Stimulated activated CD8-positive, alpha-beta memory T cell treated with anti-CD3 and anti-CD28 coated beads, Interleukin-7, amount 100 ng/mL, for 4 hours (primary cell): ENCODE data around the gene KCNMA1.

ENCODE experiments used
- DNase-seq, 2 donors: peaks; one replicate each; pipeline ENCODE4 v3.0.0-alpha.2; 2020; ENCODE audit warnings: low read depth in 2 of 2

KCNMA1 gene

GRCh38 chr10:76990561-76990960 is 647.0 kb downstream of the KCNMA1 start:
- DNase-seq = no peak

GRCh38 chr10:76984559-76985443 is 652.8 kb downstream of the KCNMA1 start:
- peak; percentile 23 to 36 for DNase-seq

DNA sequence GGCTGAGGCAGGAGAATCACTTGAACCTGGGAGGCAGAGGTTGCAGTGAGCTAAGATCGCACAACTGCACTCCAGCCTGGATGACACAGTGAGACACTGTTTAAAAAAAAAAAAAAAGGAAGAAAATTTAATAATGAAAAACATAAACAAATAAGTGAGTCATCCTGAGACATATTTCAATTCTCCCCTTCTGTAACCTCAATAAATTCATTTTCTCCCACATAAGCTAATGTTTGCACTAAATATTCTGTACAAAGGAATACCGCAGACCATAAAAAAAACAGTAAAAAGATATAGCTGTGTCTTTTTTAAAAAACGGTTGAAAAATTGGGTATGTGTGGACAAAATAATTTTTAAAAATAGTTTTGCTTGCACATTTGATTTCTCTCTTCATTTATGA is 654.0 kb downstream of the KCNMA1 start:
- DNase-seq = no peak

DNA sequence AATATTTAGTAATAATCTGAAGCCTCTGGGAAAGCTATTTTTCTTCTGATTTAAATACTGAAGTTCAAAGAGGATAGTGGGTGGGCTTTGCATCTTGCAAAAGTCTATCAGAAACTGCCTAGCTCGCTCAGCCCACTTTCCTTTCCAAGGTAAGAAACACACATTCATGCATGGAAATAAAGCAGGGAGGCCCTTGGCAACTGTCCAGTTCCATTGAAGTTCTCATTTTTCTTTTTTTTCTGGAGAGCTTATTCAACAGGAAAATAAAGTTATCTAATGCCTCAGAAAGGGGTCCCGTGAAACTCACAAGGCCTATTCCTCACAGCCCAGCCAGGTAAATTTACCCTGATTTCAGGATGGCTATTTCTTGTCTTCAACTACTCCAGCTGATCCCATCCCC is 654.9 kb downstream of the KCNMA1 start:
- no peak for DNase-seq

DNA sequence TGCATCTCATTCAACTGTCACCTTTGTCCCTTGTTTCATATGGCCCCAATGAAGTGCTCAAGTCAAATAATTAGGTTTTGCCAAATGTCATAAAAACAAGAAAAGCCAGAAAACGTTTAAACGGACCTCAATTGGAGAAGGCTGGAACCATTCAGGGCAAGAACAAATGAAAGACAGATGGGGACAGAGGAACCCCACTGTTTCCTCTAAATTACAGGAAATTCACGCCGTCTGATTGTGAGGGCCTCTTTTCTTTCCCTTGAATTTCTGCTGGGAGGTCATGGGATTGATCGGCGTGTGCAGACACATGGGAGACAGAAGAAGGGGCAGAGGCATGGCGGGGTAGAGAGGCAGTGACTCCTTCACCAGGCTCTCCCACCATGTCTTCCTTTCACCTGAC is 656.4 kb downstream of the KCNMA1 start:
- DNase-seq = no peak

- no peak for DNase-seq
Observed at GRCh38 chr10:76977901-76978300, 659.7 kb downstream of the KCNMA1 start.

GRCh38 chr10:76977046-76977445 is 660.6 kb downstream of the KCNMA1 start:
- DNase-seq = no peak

DNA sequence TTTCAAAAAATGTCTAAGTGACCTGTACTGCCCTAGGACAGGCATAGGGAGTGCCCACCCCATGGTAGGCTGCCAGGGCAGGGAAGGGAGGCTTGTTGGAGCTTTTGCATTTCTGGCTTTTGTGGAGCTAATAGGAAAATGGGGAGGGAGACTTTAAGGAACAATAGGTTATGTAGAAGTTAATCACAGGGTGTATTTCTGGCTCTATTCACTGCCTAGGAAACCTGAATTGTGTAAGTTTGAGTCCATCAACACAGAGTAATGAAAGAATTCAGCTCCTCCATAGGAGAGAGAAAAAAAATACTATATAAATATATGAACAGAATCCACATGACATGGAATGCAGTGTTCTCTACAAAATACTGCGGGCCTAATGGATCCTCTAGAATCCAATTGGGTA is 661.5 kb downstream of the KCNMA1 start:
- no peak for DNase-seq

DNA sequence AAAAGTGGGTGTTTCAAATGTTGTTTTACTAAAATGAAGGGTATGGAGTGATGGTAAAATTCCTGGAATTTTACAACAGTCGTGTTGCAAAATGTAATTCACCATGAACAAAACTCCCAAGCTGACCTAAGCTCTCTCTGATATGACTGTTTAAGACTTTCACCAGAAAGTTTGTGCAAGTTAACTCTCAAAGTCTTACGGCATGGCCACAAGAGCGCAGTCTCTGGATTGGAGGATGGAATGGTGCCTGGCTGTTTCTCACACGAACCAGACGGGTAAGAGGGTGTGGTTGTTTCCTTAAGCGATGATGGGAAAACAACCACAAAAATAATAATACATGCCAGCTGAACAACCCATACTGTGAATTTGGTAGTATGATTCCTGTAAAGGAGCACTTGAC is 662.5 kb downstream of the KCNMA1 start:
- no peak for DNase-seq

DNA sequence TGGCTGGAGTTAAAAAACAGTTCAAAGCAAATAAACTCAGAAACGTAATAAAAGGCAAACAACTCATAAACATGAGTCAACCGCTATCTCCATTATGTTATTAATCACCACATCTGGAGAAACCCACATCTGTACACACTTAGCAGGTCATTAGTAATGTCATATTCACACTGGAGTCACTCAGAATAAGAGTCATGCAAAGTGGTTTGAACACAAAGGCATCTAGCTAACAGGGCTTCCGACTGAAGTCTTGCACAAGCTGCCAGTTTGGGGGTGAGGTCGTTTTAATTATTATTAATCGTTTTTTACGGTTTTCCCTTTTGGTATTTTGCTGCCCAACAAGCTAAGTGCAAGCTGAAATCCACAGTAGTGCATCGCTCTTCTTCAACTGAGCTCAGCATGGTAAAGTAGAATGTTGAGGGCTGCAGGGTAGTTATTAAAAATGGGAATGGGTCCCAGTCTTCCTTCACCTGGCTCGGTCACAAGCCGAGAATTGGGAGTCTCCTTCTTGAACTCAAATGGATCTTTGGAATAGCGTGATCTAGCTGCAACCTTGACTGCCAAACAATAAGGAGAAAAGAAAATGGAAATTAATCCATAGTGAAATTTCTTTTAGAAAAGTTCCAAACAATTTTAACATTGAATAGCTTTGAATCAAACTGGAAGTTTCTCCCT is 663.5 kb downstream of the KCNMA1 start:
- DNase-seq = no peak

GRCh38 chr10:76973091-76974016 is 664.3 kb downstream of the KCNMA1 start:
- DNase-seq = no peak

GRCh38 chr10:76972541-76972940 is 665.1 kb downstream of the KCNMA1 start:
- DNase-seq = no peak

DNA sequence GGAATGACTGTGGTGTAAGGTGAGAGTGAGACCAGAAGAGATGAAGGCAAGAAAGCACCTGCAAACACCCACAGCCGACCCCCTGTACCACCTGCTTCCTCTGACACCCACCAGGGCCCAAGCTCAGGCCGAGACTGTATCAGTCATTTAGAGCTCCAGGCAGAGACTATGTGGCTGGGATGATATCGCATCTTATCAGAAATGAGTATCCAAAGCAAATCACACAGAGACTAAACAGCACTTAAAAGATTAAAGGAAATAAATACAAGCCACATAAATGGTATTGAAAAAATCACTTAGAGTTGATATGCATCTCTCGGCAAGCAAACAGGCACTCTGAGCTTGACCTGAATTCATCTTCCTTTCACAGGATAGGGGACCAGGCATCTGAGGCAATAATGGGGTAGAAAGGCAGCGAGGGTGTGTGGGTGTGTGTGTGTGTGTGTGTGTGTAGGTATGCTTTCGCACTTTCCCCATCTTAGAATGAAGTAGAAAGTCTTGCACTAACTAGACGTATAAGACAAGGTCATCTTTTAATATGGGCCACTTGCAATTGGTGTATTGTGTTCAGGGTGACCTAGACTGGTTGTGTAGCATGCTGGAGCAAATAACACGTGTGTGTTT is 665.9 kb downstream of the KCNMA1 start:
- DNase-seq = no peak

DNA sequence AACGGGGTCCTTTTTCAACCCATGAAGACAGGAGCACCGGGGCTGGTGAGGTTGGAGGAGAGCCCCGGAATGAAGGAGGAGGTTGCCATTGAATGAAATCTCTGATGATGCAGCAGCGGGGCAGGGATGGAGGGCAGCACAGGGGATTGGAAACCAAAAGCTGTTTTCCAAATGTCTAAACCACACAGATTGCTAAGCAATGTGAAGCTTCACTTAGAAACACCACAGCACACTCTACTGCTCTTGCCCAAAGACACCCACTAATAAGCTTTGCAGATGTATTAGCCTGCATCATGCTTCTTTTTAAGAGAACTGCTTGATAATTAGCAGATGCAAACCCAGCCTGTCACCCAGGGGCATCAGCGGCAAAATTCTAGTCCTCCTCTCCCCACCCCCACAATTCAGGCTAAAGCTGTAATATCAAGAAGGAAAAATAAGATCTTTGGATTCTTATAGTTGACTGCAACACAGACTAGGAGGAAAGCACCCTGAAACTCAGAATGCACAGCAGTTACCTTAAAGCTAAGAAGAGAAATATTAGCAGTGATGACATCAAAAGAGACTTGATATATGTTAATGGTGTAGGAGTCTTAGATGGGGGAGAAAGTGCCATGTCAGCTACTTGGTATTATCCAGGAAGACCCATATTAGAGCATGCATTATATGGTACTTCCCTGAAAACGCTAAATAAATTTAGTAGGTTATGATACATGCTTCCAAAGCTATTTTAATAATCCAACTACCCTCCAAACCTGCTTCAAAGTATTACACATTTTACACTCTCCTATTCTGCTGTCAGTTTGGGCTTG is 666.7 kb downstream of the KCNMA1 start:
- DNase-seq = no peak

GRCh38 chr10:76969366-76969948 is 668.2 kb downstream of the KCNMA1 start:
- no peak for DNase-seq

DNA sequence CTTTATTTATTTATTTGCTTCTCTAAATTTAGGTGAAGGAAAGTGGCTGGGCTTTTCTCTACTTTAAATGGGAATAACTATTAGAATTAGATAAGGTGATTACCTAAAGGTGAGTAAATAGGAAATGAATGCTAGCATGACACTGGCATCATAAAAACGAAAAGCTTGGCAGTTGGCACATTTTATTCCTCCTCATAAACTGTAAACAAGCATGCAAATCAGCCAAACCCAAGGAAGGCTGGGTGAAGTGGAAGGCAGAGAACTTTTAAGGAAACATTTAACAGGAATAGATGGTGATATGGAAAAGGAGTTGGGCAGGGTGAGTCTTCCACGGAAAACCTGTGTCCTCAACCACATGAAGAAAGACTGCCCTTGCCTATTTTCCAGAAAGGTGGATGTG is 669.1 kb downstream of the KCNMA1 start:
- DNase-seq = no peak

DNA sequence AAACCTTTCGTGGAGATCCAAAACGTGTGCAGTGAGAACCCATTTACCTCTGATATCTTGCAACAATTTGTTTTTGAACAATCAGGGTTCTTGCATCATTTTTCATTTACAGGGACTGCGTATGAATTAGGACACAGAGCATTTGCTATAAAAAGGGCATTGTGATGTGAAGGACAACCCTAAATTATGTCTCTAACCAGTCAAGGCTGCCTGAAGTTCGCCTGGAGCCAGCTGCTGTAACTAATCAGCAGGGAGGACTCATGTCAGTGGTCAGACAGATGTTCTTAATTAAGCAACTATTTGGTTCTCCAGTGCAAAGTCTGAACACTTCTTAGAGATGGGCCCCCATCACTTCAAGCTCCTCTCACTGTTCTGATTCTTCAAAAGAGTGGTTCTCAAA is 674.8 kb downstream of the KCNMA1 start:
- DNase-seq = no peak

DNA sequence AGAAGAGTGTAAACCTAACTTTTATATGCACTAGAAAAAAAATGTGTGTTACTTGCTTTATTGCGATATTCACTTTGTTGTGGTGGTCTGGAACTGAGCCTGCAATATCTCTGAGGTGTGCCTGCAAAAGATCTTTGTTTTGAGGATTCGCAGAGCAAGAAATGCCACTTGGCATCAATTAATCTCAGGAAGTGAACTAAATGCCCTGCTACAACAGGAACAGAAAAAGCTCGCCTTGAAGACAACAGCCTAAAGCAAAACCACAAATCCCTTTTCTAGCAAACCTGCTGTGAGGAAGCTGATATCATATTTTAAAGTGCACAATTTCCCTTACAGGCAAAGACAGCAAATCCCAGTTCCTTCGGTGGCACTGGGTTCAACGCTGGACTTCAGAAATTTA is 675.8 kb downstream of the KCNMA1 start:
- no peak for DNase-seq

GRCh38 chr10:76959111-76959510 is 678.5 kb downstream of the KCNMA1 start:
- no peak for DNase-seq

- no peak for DNase-seq
Observed at GRCh38 chr10:76954838-76955237, 682.8 kb downstream of the KCNMA1 start.
